ENCODE data around the gene CAB39L.

DNA sequence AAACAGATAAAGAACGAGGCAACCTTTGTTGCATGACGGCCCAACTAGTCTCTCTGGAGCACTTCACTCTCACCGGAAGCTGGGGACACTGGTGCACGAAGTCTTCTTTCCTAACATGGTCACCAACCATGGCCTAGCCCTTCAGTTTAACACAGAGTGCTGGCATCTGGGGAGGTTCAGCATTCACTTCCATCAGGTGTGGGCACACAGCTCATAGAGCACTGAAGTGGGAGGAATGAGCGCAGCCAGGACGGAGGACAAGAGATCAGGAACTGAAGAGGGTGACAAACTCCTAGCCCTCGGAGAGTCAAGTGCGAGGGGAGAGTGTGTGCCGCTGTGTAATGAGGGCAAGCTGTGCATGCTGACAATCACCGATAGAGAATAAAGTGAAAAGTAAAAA lies 103.7 kb downstream of the CAB39L start:
- TF ChIP-seq CTCF (conservative IDR thresholded peaks at IDR 0.05; ENCODE audit: low read length) = no peak
- no peak for TF ChIP-seq EZH2phosphoT487 (IDR thresholded peaks at IDR 0.05; ENCODE audit: borderline replicate concordance, low read depth, low read length)
